Uterus (tissue), 4 donors: ENCODE results near the gene ZNF540. TPM values are rescaled to one million over a fixed set of nuclear protein-coding genes. Genes with fewer than 3 reads are reported as not detected.
"Not testable (repeated sequence)": the region's sequence is repeated elsewhere in the genome, so short reads cannot be mapped to it uniquely, and the experiment has no call there.

Experiments used
- DNase-seq, 2 donors: peaks; one replicate each; pipeline ENCODE4 v3.0.0-alpha.2; 2019 to 2020
- H3K27ac ChIP-seq, 2 donors: fragments of 200-600 bp; sonication (generic); 1 replicate in 1 of 2; 2 replicates in 1 of 2; pipeline ENCODE4 v1.5.1; 2016 to 2018
- H3K27me3 ChIP-seq, 2 donors: fragments of 200-600 bp; sonication (generic); one replicate each; pipeline ENCODE4 v1.5.1; 2018 to 2019; ENCODE audit warnings: control low read depth in 1 of 2
- H3K36me3 ChIP-seq, 2 donors: fragments of 200-600 bp; sonication (generic); one replicate each; pipeline ENCODE4 v1.5.1; 2019; ENCODE audit warnings: control low read depth in 1 of 2
- H3K4me1 ChIP-seq, 2 donors: fragments of 200-600 bp; sonication (generic); one replicate each; pipeline ENCODE4 v1.5.1; 2018 to 2019; ENCODE audit warnings: control low read depth in 1 of 2
- H3K4me3 ChIP-seq, 2 donors: fragments of 200-600 bp; sonication (generic); 1 replicate in 1 of 2; 2 replicates in 1 of 2; pipeline ENCODE4 v1.5.1; 2018 to 2019; ENCODE audit warnings: mild to moderate bottlenecking in 1 of 2
- H3K9me3 ChIP-seq, 2 donors: fragments of 200-600 bp; sonication (generic); one replicate each; pipeline ENCODE4 v1.5.1; 2019; ENCODE audit warnings: control low read depth in 1 of 2
- CTCF ChIP-seq, 4 experiments: fragments of 200-600 bp in 2 of 4; fragments of 450-650 bp in 2 of 4; sonication (generic) in 2 of 4; IDR thresholded peaks; one replicate each; pipeline ENCODE4 v1.5.1; 2016 to 2019; ENCODE audit warnings: antibody characterized with exemption in 4 of 4, mild to moderate bottlenecking in 2 of 4, moderate library complexity in 1 of 4
- POLR2A ChIP-seq, 2 donors: fragments of 450-650 bp; IDR thresholded peaks; one replicate each; pipeline ENCODE4 v1.6.1; 2016; ENCODE audit warnings: antibody characterized with exemption in 2 of 2, mild to moderate bottlenecking in 1 of 2, moderate library complexity in 1 of 2
- intact Hi-C: fragments of 100-400 bp; cut with DNase I; formaldehyde crosslinking; loops from one replicate; pipeline ENCODE4 v1.15.1; 2023; ENCODE audit warnings: low total_unique reads
- total RNA-seq, 4 donors: library from RNA; depleted of rRNA in 3 of 4; stranded (reverse); fragments of >200 nt in 3 of 4; gene quantifications; one replicate each; pipeline versions ENCODE4 v1.1.0 to v1.2.4, GENCODE V29; 2014 to 2023
- donor health status: DM: yes; HTN: yes; CAD: no.

Gene ZNF540
- total RNA-seq, 4 donors from 2014 or later = 0.51 to 13.0 (median 3.5) TPM

- intact Hi-C loops = no loop called here
Observed at GRCh38 chr19:37655689-37656371, 61.2 kb downstream of the ZNF540 start.

DNA sequence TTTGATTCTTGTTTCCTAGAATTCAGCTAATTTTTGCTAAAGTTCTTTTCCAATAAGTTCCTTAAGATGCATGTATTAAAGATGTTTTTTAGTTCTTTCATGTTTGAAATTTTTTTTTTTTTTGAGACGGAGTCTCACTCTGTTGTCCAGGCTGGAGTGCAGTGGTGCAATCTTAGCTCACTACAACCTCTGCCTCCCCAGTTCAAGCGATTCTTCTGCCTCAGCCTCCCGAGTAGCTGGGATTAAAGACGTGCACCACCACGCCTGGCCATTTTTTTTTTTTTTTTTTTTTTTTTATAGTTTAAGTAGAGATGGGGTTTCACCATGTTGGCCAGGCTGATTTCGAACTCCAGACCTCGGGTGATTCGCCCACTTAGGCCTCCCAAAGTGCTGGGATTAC is 62.5 kb downstream of the ZNF540 start:
- intact Hi-C loops, H3K27ac ChIP-seq, H3K4me1 ChIP-seq, DNase-seq, H3K27me3 ChIP-seq, H3K4me3 ChIP-seq, H3K9me3 ChIP-seq, H3K36me3 ChIP-seq: not testable (repeated sequence)

More at GRCh38 chr19:37655689-37656371, 61.2 kb downstream of the ZNF540 start:
- Histone ChIP-seq H3K27ac (peak overlapping the region; percentile 89 to 91), H3K27me3 (no peaks in the 10 kb centered on the region), H3K4me1 (no peaks in the 10 kb centered on the region), H3K4me3 (peak overlapping the region; percentile 65 to 89), H3K36me3 (no peaks in the 10 kb centered on the region), H3K9me3 (no peaks in the 10 kb centered on the region)
- TF ChIP-seq POLR2A (IDR thresholded peaks at IDR 0.05) (peak in 1 of 2 donors; percentile 27), CTCF (IDR thresholded peaks at IDR 0.05) (no peak)
- peak; percentile 81 to 82 for DNase-seq

Other genes starting within 250 kb of the ZNF540 start
- 10 to 100 TPM in 2 of 4 donors, 1 to 10 TPM in 2; 5.6 to 25.0 (median 9.6) TPM for gene ZNF527, start 223.8 kb upstream of the ZNF540 start, total RNA-seq
- gene ZNF569, start 127.4 kb upstream of the ZNF540 start, total RNA-seq = 10 to 100 TPM in 3 of 4 donors, 1 to 10 TPM in 1; 8.7 to 23.5 (median 16.8) TPM
- 10 to 100 TPM in 1 of 4 donors, 1 to 10 TPM in 3; 1.2 to 19.8 (median 7.6) TPM for gene ZNF570, start 125.5 kb upstream of the ZNF540 start, total RNA-seq
- 10 to 100 TPM in 2 of 4 donors, 1 to 10 TPM in 2; 2.4 to 21.3 (median 8.6) TPM for gene ZNF793, start 87.9 kb upstream of the ZNF540 start, total RNA-seq
- gene ZNF571, start 84 bp upstream of the ZNF540 start, total RNA-seq = 10 to 100 TPM in 2 of 4 donors, 1 to 10 TPM in 2; 7.2 to 16.4 (median 11.4) TPM
- 10 to 100 TPM in 3 of 4 donors, 1 to 10 TPM in 1; 5.3 to 72.0 (median 25.5) TPM for gene ZFP30, start 60.6 kb downstream of the ZNF540 start, total RNA-seq
- gene ZNF607, start 124.9 kb downstream of the ZNF540 start, total RNA-seq = 10 to 100 TPM in 3 of 4 donors, 1 to 10 TPM in 1; 3.3 to 42.6 (median 18.7) TPM
- gene ZNF573, start 184.7 kb downstream of the ZNF540 start, total RNA-seq = 10 to 100 TPM in 2 of 4 donors, 1 to 10 TPM in 2; 1.2 to 35.1 (median 7.9) TPM